NCI-H1694 treated with DMSO at 0.1 percent for 48 hours (cell line): ENCODE measurements around the gene SPDYE18.
"Not testable (repeated sequence)": the region's sequence is repeated elsewhere in the genome, so short reads cannot be mapped to it uniquely, and the experiment has no call there.

Experiments used
- DNase-seq: peaks from one replicate; lab custom pipeline; 2025; lab: John Stamatoyannopoulos, UW

Gene SPDYE18, protein sequence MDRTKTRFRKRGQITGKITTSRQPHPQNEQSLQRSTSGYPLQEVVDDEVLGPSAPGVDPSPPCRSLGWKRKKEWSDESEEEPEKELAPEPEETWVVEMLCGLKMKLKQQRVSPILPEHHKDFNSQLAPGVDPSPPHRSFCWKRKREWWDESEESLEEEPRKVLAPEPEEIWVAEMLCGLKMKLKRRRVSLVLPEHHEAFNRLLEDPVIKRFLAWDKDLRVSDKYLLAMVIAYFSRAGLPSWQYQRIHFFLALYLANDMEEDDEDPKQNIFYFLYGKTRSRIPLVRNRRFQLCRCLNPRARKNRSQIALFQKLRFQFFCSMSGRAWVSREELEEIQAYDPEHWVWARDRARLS

DNA sequence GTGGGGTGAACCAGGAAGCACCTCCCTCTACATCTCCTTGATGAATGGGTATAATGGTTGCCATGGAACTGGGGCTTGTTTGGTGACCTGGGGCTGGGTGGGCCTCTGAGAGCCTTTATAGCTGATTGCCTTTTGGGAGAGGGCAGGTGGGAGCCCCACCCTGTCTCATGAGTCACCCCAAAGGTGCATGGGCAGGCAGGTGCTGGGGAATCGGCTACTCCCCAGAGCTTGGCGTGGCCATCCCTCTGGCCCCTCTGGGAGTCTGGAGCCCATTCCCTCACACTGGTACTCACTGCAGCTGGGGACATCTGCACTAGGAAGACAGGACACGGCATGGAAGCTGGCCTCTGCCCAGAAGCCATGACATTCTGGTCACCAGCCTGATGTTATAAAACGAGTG lies at the start of gene SPDYE18:
SPDYE18 (minus strand) TSS at position 2 of the 400 bp plus-strand sequence. CDS start 2,046 bp downstream, outside the sequence.
- DNase-seq = not testable (repeated sequence)

DNA sequence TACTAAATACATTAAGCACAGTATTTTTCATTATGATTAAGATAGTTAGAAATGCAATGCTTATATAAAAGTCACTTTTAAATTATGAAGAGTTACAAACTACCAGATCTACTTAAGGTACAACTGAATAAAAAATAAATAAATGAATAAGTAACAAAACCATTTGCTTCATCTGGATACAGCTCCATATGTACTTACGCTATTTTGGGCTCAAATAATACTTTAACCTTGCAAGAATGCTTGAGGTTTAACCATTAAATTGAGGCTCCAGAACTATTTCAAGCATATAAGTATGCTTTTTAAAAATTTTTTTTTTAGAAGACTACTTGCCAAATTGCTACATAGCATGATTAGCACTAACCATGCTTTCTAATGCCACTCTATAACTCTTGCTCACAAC lies 46.0 kb upstream of the SPDYE18 start:
- not testable (repeated sequence) for DNase-seq

DNA sequence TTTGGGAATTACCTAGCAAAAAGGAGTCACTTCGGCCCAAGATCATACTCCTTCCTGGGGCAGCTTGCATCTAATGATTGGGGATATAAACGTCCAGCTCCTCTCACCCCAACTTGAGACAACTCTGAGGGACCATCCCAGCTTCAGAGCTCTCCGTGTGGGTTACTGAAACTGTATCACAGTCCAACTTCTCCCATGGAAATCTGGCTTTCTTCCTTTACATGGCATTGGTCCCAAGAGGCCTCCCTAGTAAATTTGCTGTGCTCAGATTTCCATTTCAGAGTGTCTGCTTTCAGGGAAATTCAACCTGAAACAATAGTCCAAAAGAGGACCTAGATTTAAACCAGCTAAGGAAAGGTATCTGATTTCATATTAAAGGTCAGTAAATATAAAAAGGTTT lies 45.3 kb upstream of the SPDYE18 start:
- not testable (repeated sequence) for DNase-seq

GRCh38 chr7:77105904-77106303 lies 43.5 kb upstream of the SPDYE18 start:
- DNase-seq = not testable (repeated sequence)

DNA sequence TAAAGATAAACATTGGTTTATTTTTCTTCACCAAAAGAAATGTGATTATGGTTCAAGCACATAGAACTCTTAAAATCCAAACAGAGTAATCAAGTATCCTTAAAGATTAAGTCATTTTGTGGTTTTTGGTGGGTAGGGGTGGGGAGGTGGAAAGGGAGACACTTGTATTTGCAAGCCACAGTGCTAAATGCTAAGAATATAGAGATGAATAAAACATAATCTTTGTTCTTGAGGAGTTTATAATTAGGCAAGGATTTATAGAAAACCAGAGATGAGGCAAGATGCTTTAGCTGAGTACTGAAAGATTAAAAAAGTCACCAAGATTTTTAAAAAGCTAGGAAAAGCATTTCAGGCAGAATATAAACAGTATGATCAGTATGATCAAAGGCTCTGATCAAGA lies 40.3 kb upstream of the SPDYE18 start:
- not testable (repeated sequence) for DNase-seq

- not testable (repeated sequence) for DNase-seq
These were observed 38.8 kb upstream of the SPDYE18 start for GRCh38 chr7:77101187-77101586.

GRCh38 chr7:77100501-77100900 lies 38.1 kb upstream of the SPDYE18 start:
- not testable (repeated sequence) for DNase-seq

GRCh38 chr7:77092301-77092700 lies 29.9 kb upstream of the SPDYE18 start:
- DNase-seq = not testable (repeated sequence)

- not testable (repeated sequence) for DNase-seq
These were observed 19.8 kb upstream of the SPDYE18 start for GRCh38 chr7:77082192-77082591.

- not testable (repeated sequence) for DNase-seq
These were observed 17.9 kb upstream of the SPDYE18 start for GRCh38 chr7:77080236-77080635.

- DNase-seq = not testable (repeated sequence)
These were observed 17.3 kb upstream of the SPDYE18 start for GRCh38 chr7:77079624-77080023.

DNA sequence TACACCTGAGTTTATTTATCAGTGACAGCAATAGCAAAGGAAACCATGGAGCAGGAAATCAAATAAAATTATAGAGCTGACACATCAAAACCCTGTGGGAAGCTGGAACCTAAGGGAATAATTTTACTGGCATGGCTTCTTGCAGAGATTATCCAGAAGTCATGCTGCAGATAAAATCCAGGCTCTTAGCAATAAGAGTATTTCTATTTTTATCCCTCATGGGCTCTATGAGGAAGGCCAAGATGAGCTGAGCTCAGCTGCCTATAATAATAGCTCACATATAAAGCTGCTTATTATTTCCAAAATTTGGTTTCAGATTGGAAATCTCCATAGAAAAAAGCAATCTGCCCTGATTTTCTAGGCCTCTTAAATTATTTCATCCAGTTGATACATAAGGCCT lies 16.8 kb upstream of the SPDYE18 start:
- DNase-seq = not testable (repeated sequence)

DNA sequence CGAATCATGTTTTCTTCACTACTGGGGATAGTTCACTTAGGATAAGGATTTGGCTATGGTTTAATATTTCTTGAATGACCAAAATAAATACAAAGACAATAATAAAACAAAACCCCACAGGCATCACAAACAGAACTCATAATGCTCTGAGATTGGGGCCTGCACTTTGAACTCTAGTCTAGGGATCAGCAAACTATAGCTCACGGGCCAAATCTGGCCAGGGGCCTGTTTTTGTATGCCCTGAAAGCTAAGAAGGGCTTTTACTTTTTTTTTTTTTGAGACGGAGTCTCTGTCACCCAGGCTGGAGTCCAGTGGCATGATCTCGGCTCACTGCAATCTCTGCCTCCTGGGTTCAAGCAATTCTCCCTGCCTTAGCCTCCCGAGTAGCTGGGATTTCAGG lies 14.7 kb upstream of the SPDYE18 start:
- not testable (repeated sequence) for DNase-seq

- DNase-seq = not testable (repeated sequence)
These were observed 12.5 kb upstream of the SPDYE18 start for GRCh38 chr7:77074786-77075396.

DNA sequence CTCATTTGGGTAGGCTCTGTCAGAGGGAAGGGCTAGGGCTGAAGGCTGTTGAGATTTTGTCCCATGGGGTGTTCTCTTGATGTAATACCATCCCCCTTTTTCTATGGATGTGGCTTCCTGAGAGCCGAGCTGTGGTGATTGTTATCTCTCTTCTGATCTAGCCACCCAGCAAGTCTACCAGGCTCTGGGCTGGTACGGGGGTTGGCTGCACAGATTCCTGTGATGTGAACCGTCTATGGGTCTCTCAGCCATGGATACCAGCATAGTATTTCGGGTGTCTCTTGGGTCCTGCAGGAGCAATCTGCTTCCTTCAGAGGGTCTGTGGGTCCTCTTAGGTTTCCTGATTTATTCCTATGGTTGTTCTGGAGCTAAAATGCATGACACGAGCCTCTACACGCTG lies 8.8 kb upstream of the SPDYE18 start:
- not testable (repeated sequence) for DNase-seq

GRCh38 chr7:77065869-77066268 lies 3.5 kb upstream of the SPDYE18 start:
- not testable (repeated sequence) for DNase-seq

DNA sequence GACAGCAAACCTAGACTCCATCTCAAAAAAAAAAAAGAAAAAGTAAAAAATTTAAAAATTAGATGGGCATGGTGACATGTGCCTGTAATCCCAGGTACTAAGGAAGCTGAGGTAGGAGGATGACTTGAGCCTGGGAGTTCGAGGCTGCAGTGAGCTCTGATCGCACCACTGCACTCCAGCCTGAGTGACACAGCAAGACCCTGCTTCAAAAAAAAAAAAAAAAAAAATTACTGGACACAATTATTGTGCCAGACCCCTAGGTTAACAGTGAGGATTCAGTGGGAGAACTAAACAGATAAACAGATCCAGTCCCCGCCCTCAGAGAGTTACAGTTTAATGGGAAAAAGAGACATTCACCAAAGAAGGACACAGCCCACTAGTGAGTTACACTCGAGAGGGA lies 1.4 kb upstream of the SPDYE18 start:
- DNase-seq = not testable (repeated sequence)

DNA sequence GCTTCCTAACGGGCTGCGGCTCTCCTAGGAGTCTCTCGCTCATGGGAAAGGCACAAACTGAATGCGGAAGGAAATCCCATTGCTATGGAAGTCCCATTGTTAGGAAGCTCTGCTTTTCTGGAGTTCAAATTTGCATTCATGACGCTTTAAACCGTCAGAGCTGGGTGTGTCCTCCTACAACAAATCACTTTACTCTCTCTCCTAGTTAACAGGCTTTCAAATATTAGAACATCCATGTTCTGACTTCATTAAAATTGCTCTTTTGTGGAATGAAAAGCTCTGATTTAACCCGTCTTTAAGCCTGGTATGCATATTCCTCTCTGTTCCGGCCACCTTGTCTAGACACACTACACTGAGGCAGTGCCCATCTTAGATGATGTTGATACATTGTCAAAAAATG lies 30.1 kb downstream of the SPDYE18 start, which contains the start of gene SPDYE17:
SPDYE17 (minus strand) TSS at position 101 of the 400 bp plus-strand sequence. CDS start 1,791 bp downstream, outside the sequence.
- DNase-seq = not testable (repeated sequence)

GRCh38 chr7:77026349-77026748 lies 36.0 kb downstream of the SPDYE18 start:
- DNase-seq = not testable (repeated sequence)

DNA sequence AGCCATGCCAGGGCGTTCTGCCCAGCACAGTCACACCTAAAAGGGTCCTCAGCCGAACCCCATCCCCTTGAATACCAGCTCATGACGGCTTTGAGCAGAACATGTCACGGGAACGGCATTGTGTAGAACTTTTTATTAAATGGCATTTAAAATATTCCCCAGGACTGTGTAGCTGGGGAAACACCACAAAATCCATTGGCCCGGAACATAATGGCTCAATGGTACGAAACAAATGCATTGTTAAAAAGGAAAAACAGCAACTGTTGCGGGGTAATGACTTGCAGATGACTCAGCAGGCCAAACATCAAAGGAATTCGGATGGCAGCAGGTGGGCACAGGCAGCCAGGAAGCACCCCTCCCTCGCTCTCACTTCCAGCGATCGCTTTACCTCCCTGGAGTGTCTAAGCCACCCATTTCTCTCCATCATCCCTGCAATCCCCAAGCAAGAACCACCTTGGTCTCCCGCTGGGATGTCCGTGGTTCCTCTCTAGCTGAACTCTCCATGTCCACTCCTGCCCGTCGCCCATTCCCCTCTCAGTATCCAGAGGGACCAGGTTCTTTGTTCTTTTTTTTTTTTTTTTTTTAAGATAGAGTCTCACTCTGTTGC lies 52.2 kb downstream of the SPDYE18 start:
- DNase-seq = not testable (repeated sequence)

- not testable (repeated sequence) for DNase-seq
These were observed 54.4 kb downstream of the SPDYE18 start for GRCh38 chr7:77008000-77008399.
